Nephron progenitor cell (in vitro differentiated cells): ENCODE results near the gene DENND1B.
"Not testable (repeated sequence)": the region's sequence is repeated elsewhere in the genome, so short reads cannot be mapped to it uniquely, and the experiment has no call there.

Experiments used
- DNase-seq: peaks from one replicate; pipeline ENCODE4 v3.0.0; 2021
- H3K27ac Mint-ChIP-seq: 2 replicates; pipeline ENCODE4 v1.8.0; 2021; ENCODE audit warnings: mild to moderate bottlenecking, moderate library complexity, mixed read lengths
- H3K27me3 Mint-ChIP-seq: 2 replicates; pipeline ENCODE4 v1.8.0; 2021; ENCODE audit warnings: mild to moderate bottlenecking, low read depth, mixed read lengths; ENCODE audit not compliant: poor library complexity
- H3K36me3 Mint-ChIP-seq: 2 replicates; pipeline ENCODE4 v1.8.0; 2021; ENCODE audit warnings: low read depth, mixed read lengths
- H3K4me1 Mint-ChIP-seq: 2 replicates; pipeline ENCODE4 v1.8.0; 2021; ENCODE audit warnings: mixed read lengths
- H3K4me3 Mint-ChIP-seq: 2 replicates; pipeline ENCODE4 v1.8.0; 2021; ENCODE audit warnings: mild to moderate bottlenecking, moderate library complexity, mixed read lengths
- H3K9me3 Mint-ChIP-seq: 2 replicates; pipeline ENCODE4 v1.8.0; 2021; ENCODE audit warnings: mild to moderate bottlenecking, moderate library complexity, mixed read lengths
- TF ChIP-seq, protein P1 (sequence below): fragments of 200-600 bp; sonication (generic); IDR thresholded peaks from 2 replicates; pipeline ENCODE4 v1.5.0; 2021; ENCODE audit warnings: antibody characterized with exemption

DENND1B gene

DNA sequence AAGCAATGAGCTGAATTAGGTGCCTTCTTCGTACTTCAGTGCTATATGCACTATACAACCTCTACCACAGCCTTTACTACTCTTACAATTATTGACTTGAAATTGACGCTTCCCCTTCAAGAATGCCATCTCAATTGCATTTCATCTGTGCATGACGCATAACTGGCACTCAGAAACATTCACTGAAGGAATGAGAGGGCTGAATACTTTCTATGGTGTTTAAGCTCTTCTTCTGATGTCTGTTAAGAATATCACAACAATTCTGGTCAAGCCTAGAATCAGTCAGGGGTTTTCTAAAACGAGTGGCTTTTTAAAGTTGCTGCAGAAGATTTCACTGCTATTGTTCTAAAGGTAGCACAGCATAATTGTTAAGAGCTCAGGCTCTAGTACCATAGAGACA is 11.5 kb downstream of the DENND1B start:
- Mint-ChIP-seq H3K27ac (no peak overlapping the region), H3K4me1 (peaks cover 5% of the 10 kb centered on the region), H3K9me3 (no peaks in the 10 kb centered on the region), H3K27me3 (no peaks in the 10 kb centered on the region), H3K4me3 (no peak overlapping the region), H3K36me3 (peaks cover 5% of the 10 kb centered on the region)
- TF ChIP-seq, protein P1, sequence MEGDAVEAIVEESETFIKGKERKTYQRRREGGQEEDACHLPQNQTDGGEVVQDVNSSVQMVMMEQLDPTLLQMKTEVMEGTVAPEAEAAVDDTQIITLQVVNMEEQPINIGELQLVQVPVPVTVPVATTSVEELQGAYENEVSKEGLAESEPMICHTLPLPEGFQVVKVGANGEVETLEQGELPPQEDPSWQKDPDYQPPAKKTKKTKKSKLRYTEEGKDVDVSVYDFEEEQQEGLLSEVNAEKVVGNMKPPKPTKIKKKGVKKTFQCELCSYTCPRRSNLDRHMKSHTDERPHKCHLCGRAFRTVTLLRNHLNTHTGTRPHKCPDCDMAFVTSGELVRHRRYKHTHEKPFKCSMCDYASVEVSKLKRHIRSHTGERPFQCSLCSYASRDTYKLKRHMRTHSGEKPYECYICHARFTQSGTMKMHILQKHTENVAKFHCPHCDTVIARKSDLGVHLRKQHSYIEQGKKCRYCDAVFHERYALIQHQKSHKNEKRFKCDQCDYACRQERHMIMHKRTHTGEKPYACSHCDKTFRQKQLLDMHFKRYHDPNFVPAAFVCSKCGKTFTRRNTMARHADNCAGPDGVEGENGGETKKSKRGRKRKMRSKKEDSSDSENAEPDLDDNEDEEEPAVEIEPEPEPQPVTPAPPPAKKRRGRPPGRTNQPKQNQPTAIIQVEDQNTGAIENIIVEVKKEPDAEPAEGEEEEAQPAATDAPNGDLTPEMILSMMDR: no peak
- no peak for DNase-seq

DNA sequence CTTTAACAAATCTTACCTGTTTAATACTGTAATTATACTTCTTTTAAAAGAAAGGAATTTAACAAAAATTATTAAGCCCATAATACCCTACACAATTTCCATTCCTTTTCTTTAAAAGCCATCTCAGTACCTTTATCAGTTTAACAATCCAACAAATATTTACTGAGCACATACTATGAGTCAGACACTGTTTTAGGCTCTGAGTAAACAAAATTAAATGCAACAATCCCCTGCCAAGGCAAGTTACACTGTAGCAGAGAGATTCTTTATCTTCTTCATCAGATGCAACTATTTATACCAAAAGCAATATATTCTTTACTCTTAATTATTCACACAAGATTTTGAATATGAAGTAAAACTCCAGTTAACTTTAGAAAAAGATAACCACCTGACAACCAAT is 12.0 kb downstream of the DENND1B start:
- H3K27ac Mint-ChIP-seq: no peak overlapping the region
- H3K9me3 Mint-ChIP-seq: no peaks in the 10 kb centered on the region
- peaks cover 5% of the 10 kb centered on the region for H3K36me3 Mint-ChIP-seq
- TF ChIP-seq, protein P1: no peak
- H3K27me3 Mint-ChIP-seq: no peaks in the 10 kb centered on the region
- H3K4me3 Mint-ChIP-seq: no peak overlapping the region
- no peak for DNase-seq
- peaks cover 2% of the 10 kb centered on the region for H3K4me1 Mint-ChIP-seq

DNA sequence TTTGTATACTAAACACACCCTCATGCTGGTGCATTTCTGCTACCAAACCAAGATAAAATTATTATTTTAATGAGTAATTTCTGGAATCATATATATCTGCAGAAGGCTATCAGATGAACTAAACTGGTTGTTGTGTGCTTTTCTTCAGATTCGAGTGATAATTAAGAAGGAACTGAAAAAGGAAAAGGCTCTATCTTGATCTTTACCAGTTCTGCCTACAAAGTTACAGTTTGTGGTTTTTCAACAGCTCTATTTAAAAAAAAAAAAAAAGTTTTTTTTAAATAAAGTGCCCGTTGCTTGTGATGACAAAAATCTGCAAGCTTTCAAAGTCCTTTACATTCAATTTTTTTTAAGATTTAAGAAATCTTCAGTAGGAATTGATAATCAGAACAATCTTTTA is 13.6 kb downstream of the DENND1B start:
- TF ChIP-seq, protein P1: no peak
- no peak overlapping the region for H3K4me3 Mint-ChIP-seq
- H3K4me1 Mint-ChIP-seq: no peaks in the 10 kb centered on the region
- H3K27ac Mint-ChIP-seq: no peak overlapping the region
- H3K36me3 Mint-ChIP-seq: peaks cover 5% of the 10 kb centered on the region
- H3K9me3 Mint-ChIP-seq: no peaks in the 10 kb centered on the region
- no peak for DNase-seq
- H3K27me3 Mint-ChIP-seq: no peaks in the 10 kb centered on the region

DNA sequence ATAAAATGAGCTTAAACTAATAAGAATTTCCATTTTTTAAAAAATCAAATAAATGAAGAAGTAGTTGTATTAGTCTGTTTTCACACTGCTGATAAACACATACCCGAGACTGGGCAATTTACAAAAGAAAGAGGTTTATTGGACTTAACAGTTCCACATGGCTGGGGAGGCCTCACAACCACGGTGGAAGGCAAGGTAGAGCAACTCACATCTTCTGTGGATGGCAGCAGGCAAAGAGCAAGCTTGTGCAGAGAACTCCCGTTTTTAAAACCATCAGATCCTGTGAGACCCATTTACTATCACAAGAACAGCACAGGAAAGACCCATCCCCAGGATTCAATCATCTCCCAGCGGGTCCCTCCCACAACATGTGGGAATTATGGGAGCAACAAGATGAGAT is 19.7 kb downstream of the DENND1B start:
- Mint-ChIP-seq H3K36me3 (peaks cover 17% of the 10 kb centered on the region), H3K27ac (peak overlapping the region; percentile 60)
- not testable (repeated sequence) for H3K9me3 Mint-ChIP-seq, DNase-seq, H3K4me3 Mint-ChIP-seq, H3K4me1 Mint-ChIP-seq, H3K27me3 Mint-ChIP-seq

DNA sequence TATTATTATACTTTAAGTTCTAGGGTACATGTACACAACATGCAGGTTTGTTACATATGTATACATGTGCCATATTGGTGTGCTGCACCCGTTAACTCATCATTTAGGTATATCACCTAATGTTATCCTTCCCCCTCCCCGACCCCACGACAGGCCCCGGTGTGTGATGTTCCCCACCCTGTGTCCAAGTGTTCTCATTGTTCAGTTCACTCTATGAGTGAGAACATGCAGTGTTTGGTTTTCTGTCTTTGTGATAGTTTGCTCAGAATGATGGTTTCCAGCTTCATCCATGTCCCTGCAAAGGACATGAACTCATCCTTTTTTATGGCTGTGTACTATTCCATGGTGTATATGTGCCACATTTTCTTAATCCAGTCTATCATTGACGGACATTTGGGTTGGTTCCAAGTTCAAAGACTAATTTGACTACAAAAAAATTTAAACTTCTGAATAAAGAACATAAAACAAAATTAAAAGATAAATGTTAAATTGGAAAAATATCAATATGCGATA is 22.6 kb downstream of the DENND1B start:
- H3K27me3 Mint-ChIP-seq, DNase-seq, H3K4me1 Mint-ChIP-seq, H3K9me3 Mint-ChIP-seq, H3K27ac Mint-ChIP-seq, H3K4me3 Mint-ChIP-seq: not testable (repeated sequence)
- peaks cover 22% of the 10 kb centered on the region for H3K36me3 Mint-ChIP-seq

DNA sequence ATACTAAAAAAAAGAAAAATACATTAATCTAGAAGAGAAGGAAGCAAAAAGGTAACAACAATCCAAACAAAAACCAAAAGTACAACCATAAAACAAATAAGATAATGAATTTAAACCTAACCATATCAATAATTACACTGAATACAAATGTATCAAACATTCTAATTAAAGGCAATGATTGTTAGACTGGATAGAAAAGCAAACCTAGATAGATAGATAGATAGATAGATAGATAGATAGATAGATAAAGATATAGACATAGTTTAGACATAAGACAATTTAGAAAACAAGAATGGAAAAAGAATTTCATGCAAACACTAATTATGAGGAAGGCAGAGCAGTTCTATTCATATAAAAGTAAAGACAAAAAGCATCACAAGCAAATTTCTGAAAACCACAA is 24.9 kb downstream of the DENND1B start:
- Mint-ChIP-seq H3K4me3 (no peak overlapping the region), H3K36me3 (peaks cover 31% of the 10 kb centered on the region), H3K9me3 (peaks cover 8% of the 10 kb centered on the region), H3K4me1 (no peaks in the 10 kb centered on the region), H3K27me3 (peaks cover 3% of the 10 kb centered on the region), H3K27ac (no peak overlapping the region)
- TF ChIP-seq, protein P1: no peak
- DNase-seq: no peak

DNA sequence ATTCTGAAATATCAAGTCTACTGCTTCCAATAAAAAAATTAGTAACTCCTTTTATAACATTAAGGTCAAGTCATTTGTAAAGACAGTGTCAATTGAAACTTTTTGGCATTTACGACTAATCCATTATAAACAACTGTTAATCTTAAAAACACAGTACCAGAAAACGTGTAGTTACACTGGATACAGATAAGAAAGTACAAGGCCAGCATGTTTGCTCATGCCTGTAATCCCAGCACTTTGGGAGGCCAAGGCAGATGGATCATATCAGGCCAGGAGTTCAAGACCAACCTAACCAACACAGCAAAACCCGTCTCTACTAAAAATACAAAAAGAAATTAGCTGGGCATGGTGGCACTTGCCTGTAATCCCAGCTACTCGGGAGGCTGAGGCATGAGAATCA is 29.4 kb downstream of the DENND1B start:
- no peak for DNase-seq
- H3K4me3 Mint-ChIP-seq: no peak overlapping the region
- H3K27ac Mint-ChIP-seq: no peak overlapping the region
- H3K36me3 Mint-ChIP-seq: peaks cover 21% of the 10 kb centered on the region
- H3K4me1 Mint-ChIP-seq: no peaks in the 10 kb centered on the region
- no peaks in the 10 kb centered on the region for H3K27me3 Mint-ChIP-seq
- TF ChIP-seq, protein P1: no peak
- H3K9me3 Mint-ChIP-seq: peaks cover 5% of the 10 kb centered on the region
